Liver (tissue), 3 donors: ENCODE measurements around the gene VGLL3.

ENCODE experiments used
- ATF3 ChIP-seq: IDR thresholded peaks from 2 replicates; pipeline ENCODE4 v1.6.1; 2016; ENCODE audit warnings: antibody characterized with exemption
- CTCF ChIP-seq: fragments of 150-350 bp; IDR thresholded peaks from 2 replicates; pipeline ENCODE4 v1.5.1; 2017; ENCODE audit warnings: improper control_type of control experiment, low read depth, low read length; ENCODE audit not compliant: missing input control
- EGR1 ChIP-seq, 2 donors: IDR thresholded peaks; 2 replicates each; pipeline ENCODE4 v1.6.1; 2016 to 2018; ENCODE audit warnings: antibody characterized with exemption in 2 of 2, low read depth in 2 of 2
- FOXA1 ChIP-seq: IDR thresholded peaks from 2 replicates; pipeline ENCODE4 v1.6.1; 2016; ENCODE audit warnings: antibody characterized with exemption
- GABPA ChIP-seq, 2 donors: IDR thresholded peaks in 1 of 2; conservative IDR thresholded peaks in 1 of 2; 2 replicates each; pipeline ENCODE4 v1.6.1; 2016; ENCODE audit warnings: antibody characterized with exemption in 2 of 2, mild to moderate bottlenecking in 1 of 2, moderate library complexity in 1 of 2
- MAX ChIP-seq: IDR thresholded peaks from 2 replicates; pipeline ENCODE4 v1.6.1; 2016; ENCODE audit warnings: antibody characterized with exemption
- RAD21 ChIP-seq, 2 donors: IDR thresholded peaks; 2 replicates each; pipeline ENCODE4 v1.6.1; 2016; ENCODE audit warnings: antibody characterized with exemption in 2 of 2, mild to moderate bottlenecking in 2 of 2
- REST ChIP-seq: IDR thresholded peaks from 2 replicates; pipeline ENCODE4 v1.6.1; 2016; ENCODE audit warnings: antibody characterized with exemption, mild to moderate bottlenecking
- SP1 ChIP-seq: IDR thresholded peaks from 2 replicates; pipeline ENCODE4 v1.6.1; 2018; ENCODE audit warnings: antibody characterized with exemption, mild to moderate bottlenecking
- TAF1 ChIP-seq: conservative IDR thresholded peaks from 2 replicates; pipeline ENCODE4 v1.6.1; 2016; ENCODE audit warnings: antibody characterized with exemption, mild to moderate bottlenecking
- donor health status: healthy.
- donor health status: healthy.

DNA sequence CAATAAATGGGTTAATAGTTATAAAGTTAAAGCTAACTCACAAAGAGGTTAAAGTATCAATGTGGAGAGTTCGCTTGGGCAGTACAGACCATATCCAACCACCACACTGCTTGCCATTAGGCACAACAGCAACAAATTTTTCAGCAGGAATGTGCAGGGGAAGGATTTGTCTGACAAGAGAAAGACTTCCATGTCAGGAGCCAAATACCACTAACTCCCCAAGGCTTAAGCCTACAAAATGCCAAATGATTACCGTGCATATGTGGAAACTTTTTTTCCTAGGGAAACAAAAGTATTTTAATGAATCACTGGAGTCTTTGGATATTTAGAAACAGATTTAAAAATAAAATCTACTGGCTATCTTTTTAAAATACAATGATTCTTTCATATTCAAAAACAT is 8.1 kb downstream of the VGLL3 start:
- TF ChIP-seq RAD21 (IDR thresholded peaks at IDR 0.05) (no peak), CTCF (no peak), REST (no peak), SP1 (no peak), FOXA1 (no peak), TAF1 (no peak), ATF3 (no peak), EGR1 (IDR thresholded peaks at IDR 0.05; ENCODE audit: low read depth in 2 of 2) (no peak), MAX (no peak), GABPA (IDR thresholded peaks at IDR 0.05 in 1 of 2, conservative IDR thresholded peaks at IDR 0.05 in 1 of 2) (no peak)
